HepG2 (cell line): ENCODE results near the gene ST6GALNAC2. TPM values are rescaled to one million over a fixed set of nuclear protein-coding genes. Genes with fewer than 3 reads are reported as not detected.
A peak's percentile ranks its signal among the peaks of the same experiment; 100 is the strongest.

ENCODE experiments used
- BCL3 ChIP-seq: sonication (generic); formaldehyde crosslinking; IDR thresholded peaks from 2 replicates; pipeline ENCODE4 v1.5.1; 2020; ENCODE audit warnings: mild to moderate bottlenecking, missing genetic modification reagents, moderate library complexity
- DRAP1 ChIP-seq: IDR thresholded peaks from 2 replicates; pipeline ENCODE4 v1.6.1; 2016; ENCODE audit warnings: missing genetic modification reagents, missing compliant biosample characterization
- FOSL1 ChIP-seq: sonication (generic); formaldehyde crosslinking; IDR thresholded peaks from 2 replicates; pipeline ENCODE4 v1.9.0; 2021; ENCODE audit warnings: missing genetic modification reagents, borderline replicate concordance
- FOXM1 ChIP-seq: sonication (generic); formaldehyde crosslinking; IDR thresholded peaks from 2 replicates; pipeline ENCODE4 v1.5.0; 2020; ENCODE audit warnings: missing genetic modification reagents
- JARID2 ChIP-seq: sonication (generic); formaldehyde crosslinking; IDR thresholded peaks from 2 replicates; pipeline ENCODE4 v1.8.1; 2023; ENCODE audit warnings: missing genetic modification reagents, inconsistent platforms; ENCODE audit not compliant: insufficient replicate concordance
- MAFG ChIP-seq: sonication (generic); formaldehyde crosslinking; IDR thresholded peaks from 2 replicates; pipeline ENCODE4 v1.5.1; 2020; ENCODE audit warnings: mild to moderate bottlenecking, missing genetic modification reagents
- NR2F6 ChIP-seq, 2 experiments: IDR thresholded peaks; 2 replicates each; pipeline ENCODE4 v1.6.1; 2016; ENCODE audit warnings: antibody characterized with exemption in 1 of 2, mild to moderate bottlenecking in 1 of 2
- REL ChIP-seq: sonication (generic); formaldehyde crosslinking; conservative IDR thresholded peaks from 2 replicates; pipeline ENCODE4 v1.8.0; 2022; ENCODE audit warnings: mild to moderate bottlenecking, missing genetic modification reagents, moderate library complexity
- REPIN1 ChIP-seq: sonication (generic); formaldehyde crosslinking; IDR thresholded peaks from 2 replicates; pipeline ENCODE4 v1.8.0; 2022; ENCODE audit warnings: missing genetic modification reagents, low read depth, mild to moderate bottlenecking, borderline replicate concordance
- SMAD3 ChIP-seq: sonication (generic); formaldehyde crosslinking; IDR thresholded peaks from 2 replicates; pipeline ENCODE4 v1.4.0; 2020; ENCODE audit warnings: missing genetic modification reagents
- SMARCE1 ChIP-seq: fragments of 450-650 bp; IDR thresholded peaks from 2 replicates; pipeline ENCODE4 v1.6.1; 2017; ENCODE audit warnings: borderline replicate concordance
- SP140L ChIP-seq: sonication (generic); formaldehyde crosslinking; IDR thresholded peaks from 2 replicates; pipeline ENCODE4 v1.4.0; 2020; ENCODE audit warnings: missing genetic modification reagents, borderline replicate concordance
- SYNCRIP ChIP-seq: fragments of 200-400 bp; formaldehyde crosslinking; IDR thresholded peaks from 2 replicates; pipeline ENCODE4 v1.6.1; 2018; ENCODE audit warnings: mild to moderate bottlenecking, low read depth, low read length; ENCODE audit not compliant: insufficient read depth
- TERF1 ChIP-seq: sonication (generic); formaldehyde crosslinking; IDR thresholded peaks from 2 replicates; pipeline ENCODE4 v1.8.0; 2022; ENCODE audit warnings: mild to moderate bottlenecking, missing genetic modification reagents, moderate library complexity
- TGIF2 ChIP-seq: IDR thresholded peaks from 2 replicates; pipeline ENCODE4 v1.6.1; 2016; ENCODE audit warnings: control low read depth, missing compliant biosample characterization
- THAP9 ChIP-seq: sonication (generic); formaldehyde crosslinking; IDR thresholded peaks from 2 replicates; pipeline ENCODE4; 2020; ENCODE audit warnings: missing genetic modification reagents, mild to moderate bottlenecking, borderline replicate concordance
- ZBTB10 ChIP-seq: sonication (generic); formaldehyde crosslinking; IDR thresholded peaks from 2 replicates; pipeline ENCODE4 v1.4.0; 2020; ENCODE audit warnings: missing genetic modification reagents, borderline replicate concordance
- ZKSCAN1 ChIP-seq: fragments of 150-350 bp; IDR thresholded peaks from 2 replicates; pipeline ENCODE4 v1.6.1; 2014; ENCODE audit warnings: low read length
- ZNF530 ChIP-seq: sonication (generic); formaldehyde crosslinking; IDR thresholded peaks from 2 replicates; pipeline ENCODE4 v1.5.0; 2020; ENCODE audit warnings: low read depth, mild to moderate bottlenecking, missing genetic modification reagents
- ZNF558 ChIP-seq: sonication (generic); formaldehyde crosslinking; IDR thresholded peaks from 2 replicates; pipeline ENCODE4 v1.9.0; 2022; ENCODE audit warnings: mild to moderate bottlenecking, missing genetic modification reagents, borderline replicate concordance
- polyA plus RNA-seq, 8 experiments: library from polyadenylated mRNA; depleted of rRNA in 3 of 8; stranded (reverse) in 7 of 8; unstranded in 1 of 8; fragments of >200 nt; fragmentation: Illumina TruSeq in 4 of 8; extraction: Trizol in 4 of 8; gene quantifications; 2 replicates each; pipeline versions ENCODE4 v1.2.1 to v1.2.3, GENCODE V29; 2011 to 2016; ENCODE audit warnings: low read depth in 4 of 8, missing spikeins in 1 of 8, mixed read lengths in 1 of 8; ENCODE audit not compliant: insufficient read depth in 1 of 8
- total RNA-seq, 5 experiments: library from RNA; depleted of rRNA; stranded (reverse); fragments of >200 nt; fragmentation: Illumina TruSeq; extraction: Trizol; gene quantifications; 2 replicates each; pipeline ENCODE4 v1.2.3, GENCODE V29; 2016; ENCODE audit warnings: low read depth in 1 of 5

Gene ST6GALNAC2
- total and polyA plus RNA-seq, 2 of the 13 experiments (the other 11 are each of a cell fraction or from before 2014, with no cell fraction given): 0.12 to 0.49 TPM

- TF ChIP-seq REPIN1 (CRISPR knock-in tag) (peak; percentile 99), ZKSCAN1 (0 out of 2 replicates have a peak, but pooled peaks have one; percentile 56), TERF1 (CRISPR knock-in tag) (no peak), DRAP1 (peak; percentile 99), MAFG (CRISPR knock-in tag) (no peak), SP140L (CRISPR knock-in tag) (no peak), JARID2 (CRISPR knock-in tag) (no peak), ZNF558 (CRISPR knock-in tag) (peak; percentile 53; the same call in 1 of the 2 replicates), REL (CRISPR knock-in tag) (peak; percentile 81; the same call in 1 of the 2 replicates), ZNF530 (CRISPR knock-in tag) (no peak), ZBTB10 (no peak), THAP9 (CRISPR knock-in tag) (peak; percentile 92; the same call in 1 of the 2 replicates), TGIF2 (CRISPR knock-in tag) (peak; percentile 32; the same call in 1 of the 2 replicates), SYNCRIP (no peak), NR2F6 (IDR thresholded peaks at IDR 0.05) (peak; percentile 45), NR2F6 (CRISPR knock-in tag; IDR thresholded peaks at IDR 0.05) (peak; percentile 53), SMAD3 (CRISPR knock-in tag) (peak; percentile 96), FOXM1 (CRISPR knock-in tag) (no peak), SMARCE1 (no peak), FOSL1 (CRISPR knock-in tag) (no peak), BCL3 (CRISPR knock-in tag) (peak; percentile 91)
Measured at GRCh38 chr17:76557368-76558197, 28.1 kb downstream of the ST6GALNAC2 start (continued).
